ACC112 (cell line): ENCODE data around the gene ABCC1.

Experiments used
- H2AFZ ChIP-seq: fragments of 200-600 bp; sonication (generic); one replicate; pipeline ENCODE4 v1.6.0; 2017; ENCODE audit warnings: antibody characterized with exemption, low read length; ENCODE audit not compliant: unreplicated experiment
- H3K27ac ChIP-seq: fragments of 200-600 bp; sonication (generic); 2 replicates; pipeline ENCODE4 v1.5.1; 2014; ENCODE audit warnings: low read depth, mild to moderate bottlenecking, antibody characterized with exemption, low read length, moderate library complexity
- H3K27me3 ChIP-seq: fragments of 200-600 bp; sonication (generic); 2 replicates; pipeline ENCODE4 v1.6.1; 2014; ENCODE audit warnings: mild to moderate bottlenecking, antibody characterized with exemption, low read length, moderate library complexity, mixed read lengths; ENCODE audit not compliant: insufficient read depth
- H3K36me3 ChIP-seq: fragments of 200-600 bp; sonication (generic); 2 replicates; pipeline ENCODE4 v1.6.1; 2016; ENCODE audit warnings: mild to moderate bottlenecking, antibody characterized with exemption, low read length, moderate library complexity, mixed read lengths; ENCODE audit not compliant: insufficient read depth
- H3K4me1 ChIP-seq: fragments of 200-600 bp; sonication (generic); one replicate; pipeline ENCODE4 v1.6.1; 2016; ENCODE audit warnings: low read length, mixed read lengths; ENCODE audit not compliant: insufficient read depth, unreplicated experiment, control insufficient read depth
- H3K4me3 ChIP-seq: fragments of 200-600 bp; sonication (generic); 2 replicates; pipeline ENCODE4 v1.5.1; 2014; ENCODE audit warnings: mild to moderate bottlenecking, low read depth, low read length
- H3K79me2 ChIP-seq: fragments of 200-600 bp; sonication (generic); one replicate; pipeline ENCODE4 v1.6.0; 2016; ENCODE audit warnings: low read length; ENCODE audit not compliant: control insufficient read depth, unreplicated experiment, insufficient read depth

ABCC1 gene

GRCh38 chr16:15946257-15947044 is 3.0 kb upstream of the ABCC1 start:
- Histone ChIP-seq H3K36me3 (no peaks in the 10 kb centered on the region), H3K4me3 (no peak overlapping the region), H3K27ac (peak overlapping the region; percentile 56), H2AFZ (peak overlapping the region; percentile 64), H3K4me1 (peaks cover 19% of the 10 kb centered on the region), H3K27me3 (no peaks in the 10 kb centered on the region), H3K79me2 (peaks cover 24% of the 10 kb centered on the region)

DNA sequence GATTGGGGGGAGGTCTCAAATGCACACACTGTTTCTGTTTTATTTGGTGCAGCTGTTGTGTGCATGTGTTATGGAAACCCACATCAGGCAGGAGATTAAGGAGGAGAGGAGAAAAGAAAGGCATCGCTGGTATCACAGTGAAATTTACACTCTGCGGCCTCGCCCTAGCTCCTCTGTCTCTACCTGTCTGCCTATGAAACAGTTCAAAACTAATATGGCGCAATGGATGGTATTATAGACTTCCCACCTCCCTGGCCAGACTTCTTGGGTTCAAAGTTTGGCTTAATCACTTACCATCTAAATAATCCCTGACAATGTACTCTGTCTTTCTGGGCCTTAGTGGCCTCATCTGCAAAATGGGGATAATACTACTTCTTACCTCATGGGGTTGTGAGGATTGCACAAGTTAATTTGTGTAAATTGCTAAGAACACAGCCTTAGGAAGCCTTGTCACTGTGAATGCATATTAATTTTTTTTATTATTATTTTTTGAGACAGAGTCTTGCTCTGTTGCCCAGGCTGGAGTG is 1.4 kb upstream of the ABCC1 start:
- Histone ChIP-seq H3K4me1 (peaks cover 29% of the 10 kb centered on the region), H2AFZ (no peak overlapping the region), H3K4me3 (no peak overlapping the region), H3K36me3 (no peaks in the 10 kb centered on the region), H3K27ac (no peak overlapping the region), H3K79me2 (peaks cover 39% of the 10 kb centered on the region), H3K27me3 (no peaks in the 10 kb centered on the region)

DNA sequence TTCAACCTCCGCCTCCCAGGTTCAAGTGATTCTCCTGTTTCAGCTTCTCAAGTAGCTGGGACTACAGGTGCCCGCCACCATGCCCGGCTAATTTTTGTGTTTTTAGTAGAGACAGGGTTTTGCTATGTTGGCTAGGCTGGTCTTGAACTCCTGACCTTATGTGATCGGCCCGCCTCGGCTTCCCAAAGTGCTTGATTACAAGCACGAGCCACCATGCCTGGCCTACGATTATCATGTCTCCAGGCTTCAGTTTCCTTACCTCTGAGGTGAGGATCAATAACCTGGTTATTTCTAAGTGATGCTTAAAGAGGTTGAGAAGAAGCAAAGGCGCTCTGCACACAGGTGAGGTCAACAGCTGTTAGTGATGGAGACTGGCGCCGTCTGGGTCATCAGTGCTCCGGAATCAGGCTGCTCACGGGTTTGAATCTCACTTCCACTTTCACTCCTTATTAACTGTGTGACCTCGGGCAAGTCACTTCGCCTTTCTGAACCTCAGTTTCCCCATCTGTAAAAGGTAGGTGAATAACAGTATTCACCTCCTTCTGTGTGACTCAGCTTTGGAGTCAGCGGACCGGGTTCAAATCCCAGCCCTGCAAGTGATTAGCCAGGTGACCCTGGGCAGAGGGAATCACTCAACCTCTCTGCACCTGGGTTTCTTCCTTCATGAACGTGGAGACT is 745 bp upstream of the ABCC1 start:
- Histone ChIP-seq H3K4me1 (peaks cover 33% of the 10 kb centered on the region), H3K27ac (peak overlapping the region; percentile 29; the same call in 1 of the 2 replicates), H3K27me3 (no peaks in the 10 kb centered on the region), H3K79me2 (peaks cover 45% of the 10 kb centered on the region), H3K36me3 (0 out of 2 replicates have a peak, but pooled peaks cover 3% of the 10 kb centered on the region), H2AFZ (peak overlapping the region; percentile 92), H3K4me3 (peak overlapping the region; percentile 81)

DNA sequence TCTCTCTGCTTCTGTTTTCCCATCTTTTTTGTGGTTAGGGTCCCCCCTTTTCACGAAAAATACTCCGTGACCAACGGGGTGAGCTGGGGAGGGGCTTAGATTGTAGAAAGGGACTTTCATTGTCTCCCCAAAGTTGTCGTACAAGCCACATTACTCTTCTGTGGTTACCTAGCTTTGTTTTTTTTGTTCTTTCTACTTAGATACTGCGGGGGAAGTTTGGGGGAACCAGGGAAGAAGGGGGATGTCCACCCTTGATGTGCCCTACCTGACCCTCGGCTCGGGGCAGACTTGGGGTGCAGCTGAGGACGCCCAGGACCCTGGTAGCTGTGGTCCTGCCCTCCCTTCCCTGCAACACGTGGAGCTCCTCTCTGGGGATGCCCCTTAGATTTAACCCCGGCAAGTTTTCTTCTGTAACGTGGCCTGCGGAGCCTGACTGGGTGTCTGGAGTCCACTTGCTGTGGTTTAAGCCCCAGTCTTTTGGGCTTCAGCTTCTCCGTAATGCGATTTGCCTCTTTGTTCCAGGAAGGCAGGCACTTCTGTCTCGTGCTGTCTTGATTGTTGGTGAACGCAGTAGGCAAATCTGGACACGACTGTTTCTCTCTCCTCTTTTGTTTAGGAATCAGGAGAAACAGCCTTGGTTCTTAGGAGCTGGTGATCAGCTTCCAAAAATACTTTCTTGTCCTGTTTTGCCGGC is 892 bp downstream of the ABCC1 start:
- peak overlapping the region; percentile 80 for H3K4me3 ChIP-seq
- peaks cover 61% of the 10 kb centered on the region for H3K79me2 ChIP-seq
- 0 out of 2 replicates have a peak, but pooled peaks cover 3% of the 10 kb centered on the region for H3K36me3 ChIP-seq
- H2AFZ ChIP-seq = peak overlapping the region; percentile 58
- peaks cover 33% of the 10 kb centered on the region for H3K4me1 ChIP-seq
- H3K27ac ChIP-seq = peak overlapping the region; percentile 56
- H3K27me3 ChIP-seq = no peaks in the 10 kb centered on the region

DNA sequence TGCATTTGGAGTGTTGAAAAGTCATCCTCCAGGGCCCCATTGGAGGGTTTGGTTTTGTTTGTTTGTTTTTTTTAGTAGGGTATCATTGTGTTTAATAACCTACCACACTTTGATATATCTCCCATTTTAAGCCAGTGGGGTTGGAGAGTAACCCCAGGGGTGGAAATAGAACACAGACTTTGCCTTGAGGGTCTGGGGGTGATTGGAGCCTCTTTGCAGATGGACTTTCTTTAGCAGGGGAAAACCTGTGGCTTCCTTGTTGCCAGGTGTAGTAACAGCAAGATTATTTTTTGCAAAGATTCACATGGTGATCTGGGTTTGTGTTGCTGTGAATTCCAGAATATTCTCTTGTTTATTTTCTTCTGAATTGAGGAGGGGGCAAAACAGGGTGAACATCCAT is 1.5 kb downstream of the ABCC1 start:
- Histone ChIP-seq H2AFZ (no peak overlapping the region), H3K79me2 (peaks cover 67% of the 10 kb centered on the region), H3K4me3 (peak overlapping the region; percentile 80), H3K27me3 (no peaks in the 10 kb centered on the region), H3K4me1 (peaks cover 28% of the 10 kb centered on the region), H3K36me3 (0 out of 2 replicates have a peak, but pooled peaks cover 3% of the 10 kb centered on the region), H3K27ac (peak overlapping the region; percentile 56)

DNA sequence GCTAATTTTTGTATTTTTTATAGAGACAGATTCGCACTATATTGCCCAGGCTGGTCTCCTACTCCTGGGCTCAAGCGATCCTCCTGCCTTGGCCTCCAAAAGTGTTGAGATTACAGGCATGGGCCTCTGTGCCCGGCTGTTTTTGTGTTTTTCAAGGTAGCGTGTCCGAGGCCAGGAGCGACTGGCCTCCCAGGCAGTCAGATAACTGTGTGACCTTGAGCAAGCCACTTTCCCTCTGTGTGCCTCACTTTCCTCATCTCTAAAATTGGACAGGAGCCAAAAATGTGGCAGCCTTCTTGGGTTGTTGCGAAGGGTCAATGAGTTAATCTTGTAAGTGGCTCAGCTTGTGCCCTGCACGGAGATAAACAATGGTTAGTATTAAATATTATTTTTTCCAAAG is 2.4 kb downstream of the ABCC1 start:
- H3K79me2 ChIP-seq = peaks cover 76% of the 10 kb centered on the region
- H3K36me3 ChIP-seq = 0 out of 2 replicates have a peak, but pooled peaks cover 3% of the 10 kb centered on the region
- H3K4me3 ChIP-seq = peak overlapping the region; percentile 80
- H3K27ac ChIP-seq = peak overlapping the region; percentile 46; the same call in 1 of the 2 replicates
- no peak overlapping the region for H2AFZ ChIP-seq
- peaks cover 19% of the 10 kb centered on the region for H3K4me1 ChIP-seq
- no peaks in the 10 kb centered on the region for H3K27me3 ChIP-seq

DNA sequence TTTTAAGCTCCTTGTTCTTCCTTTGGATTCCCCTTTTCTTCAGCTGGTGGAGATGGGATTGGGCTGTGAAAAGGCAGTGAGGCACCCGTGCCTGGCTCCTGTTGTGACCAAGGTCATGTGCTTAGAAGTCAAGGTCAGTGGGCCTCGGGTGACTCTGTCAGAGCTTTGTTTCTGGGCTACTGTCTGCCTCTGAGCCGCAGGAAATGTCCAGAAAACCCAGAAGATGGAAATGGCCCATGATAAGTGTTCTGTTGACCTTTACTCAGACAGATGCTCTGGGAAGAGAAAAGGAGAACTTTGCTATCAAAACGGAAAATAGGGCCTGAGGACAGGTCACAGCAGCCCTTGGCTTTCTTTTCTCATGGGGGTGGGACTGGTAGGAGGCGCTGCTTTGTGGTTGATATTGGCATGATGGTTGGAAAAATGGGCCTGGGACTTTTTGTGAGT is 2.9 kb downstream of the ABCC1 start:
- peak overlapping the region; percentile 80 for H3K4me3 ChIP-seq
- H3K27ac ChIP-seq = peak overlapping the region; percentile 46; the same call in 1 of the 2 replicates

DNA sequence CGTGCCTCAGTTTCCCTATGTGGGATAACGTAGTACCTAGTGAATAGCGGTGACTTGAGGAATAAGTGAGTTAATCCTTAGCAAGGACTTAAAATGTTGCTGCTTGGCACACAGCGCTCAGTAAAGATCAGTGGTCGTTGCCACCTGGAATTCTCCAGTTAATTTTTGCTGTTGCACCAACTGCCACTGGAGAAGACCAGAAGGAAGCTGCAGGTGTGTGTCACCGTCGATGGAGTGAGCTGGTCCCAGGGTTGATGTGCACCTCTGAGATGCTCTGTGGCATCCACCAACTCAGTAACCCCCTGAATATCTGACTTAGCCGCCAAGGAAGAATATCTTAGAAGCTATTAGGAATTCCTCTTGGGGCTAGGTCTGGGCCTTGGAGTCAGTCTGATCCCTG is 4.1 kb downstream of the ABCC1 start:
- H2AFZ ChIP-seq = no peak overlapping the region
- no peak overlapping the region for H3K4me3 ChIP-seq
- peaks cover 92% of the 10 kb centered on the region for H3K79me2 ChIP-seq
- H3K4me1 ChIP-seq = peaks cover 19% of the 10 kb centered on the region
- H3K27me3 ChIP-seq = no peaks in the 10 kb centered on the region
- H3K27ac ChIP-seq = no peak overlapping the region
- 0 out of 2 replicates have a peak, but pooled peaks cover 3% of the 10 kb centered on the region for H3K36me3 ChIP-seq

More for the DNA sequence above, 2.9 kb downstream of the ABCC1 start:
- Histone ChIP-seq H2AFZ (no peak overlapping the region), H3K79me2 (peaks cover 80% of the 10 kb centered on the region), H3K36me3 (0 out of 2 replicates have a peak, but pooled peaks cover 3% of the 10 kb centered on the region), H3K4me1 (peaks cover 19% of the 10 kb centered on the region), H3K27me3 (no peaks in the 10 kb centered on the region)

GRCh38 chr16:15953929-15954813 is 4.8 kb downstream of the ABCC1 start:
- 0 out of 2 replicates have a peak overlapping the region, but pooled peaks have one; percentile 11 for H3K27ac ChIP-seq

More at GRCh38 chr16:15953929-15954813, 4.8 kb downstream of the ABCC1 start:
- H3K79me2 ChIP-seq = peaks cover 96% of the 10 kb centered on the region
- H2AFZ ChIP-seq = no peak overlapping the region
- no peaks in the 10 kb centered on the region for H3K27me3 ChIP-seq
- H3K36me3 ChIP-seq = 0 out of 2 replicates have a peak, but pooled peaks cover 3% of the 10 kb centered on the region
- no peak overlapping the region; the same call in 1 of the 2 replicates for H3K4me3 ChIP-seq
- peaks cover 16% of the 10 kb centered on the region for H3K4me1 ChIP-seq
